HCT116 (cell line): ENCODE results near the gene PPP1CB. TPM values are rescaled to one million over a fixed set of nuclear protein-coding genes. Genes with fewer than 3 reads are reported as not detected.

Experiments used
- ATAC-seq: fragments of 200-7000 bp; cut with Tn5 transposase; 2 replicates; pipeline ENCODE4 v1.9.1; 2020; ENCODE audit warnings: mild to moderate bottlenecking, moderate library complexity
- BruUV-seq: library from RNA; stranded (reverse); fragments of 400-500 nt; replicated peaks from 2 replicates; lab custom pipeline; 2021; lab: Mats Ljungman, UMichigan
- CTCF ChIA-PET: fragments of 300-600 bp; sonication (Branson Sonifier 250); formaldehyde crosslinking; loops from one replicate; lab custom pipeline; 2021; ENCODE audit warnings: antibody characterized with exemption; lab: Charles Lee
- POLR2A ChIA-PET: fragments of 300-600, 350-600 bp; sonication (Branson Sonifier 250); formaldehyde crosslinking; loops from one replicate; lab custom pipeline; 2021; ENCODE audit warnings: antibody characterized with exemption; lab: Charles Lee
- RAD21 ChIA-PET, 2 experiments: fragments of 300-600 bp; sonication (Branson Sonifier 250); formaldehyde crosslinking; loops; one replicate each; lab custom pipeline; 2023; ENCODE audit warnings: low total read pairs in 2 of 2; ENCODE audit not compliant: uncharacterized antibody in 2 of 2, unreplicated experiment in 2 of 2, low non-redundant PET in 1 of 2; lab: Charles Lee
- DNase-seq: peaks from one replicate; pipeline ENCODE4 v3.0.0-alpha.2; 2010; ENCODE audit warnings: low read depth, low spot score
- H2AFZ ChIP-seq: fragments of 200-600 bp; shearing (Covaris generic), sonication (generic); 2 replicates; pipeline ENCODE4 v1.6.1; 2017; ENCODE audit warnings: low read depth, mixed run types, mixed read lengths, antibody characterized with exemption, low read length; ENCODE audit not compliant: poor library complexity, severe bottlenecking
- H3K27ac ChIP-seq: 2 replicates; pipeline ENCODE4 v1.5.1; 2012; ENCODE audit warnings: low read depth, low read length
- H3K27me3 ChIP-seq: fragments of 200-600 bp; sonication (generic); 2 replicates; pipeline ENCODE4 v1.6.1; 2016; ENCODE audit warnings: mixed run types, low read length, mixed read lengths; ENCODE audit not compliant: insufficient read depth
- H3K36me3 ChIP-seq, 2 experiments: fragments of 200-500 bp in 1 of 2; fragments of 200-600 bp in 1 of 2; sonication (Bioruptor generic) in 1 of 2; sonication (generic) in 1 of 2; 2 replicates each; pipeline versions ENCODE4 v1.5.1 to v1.6.1; 2014 to 2016; ENCODE audit warnings: low read length in 2 of 2, inconsistent platforms in 1 of 2, mixed read lengths in 1 of 2, mixed run types in 1 of 2; ENCODE audit not compliant: insufficient read depth in 2 of 2, control insufficient read depth in 1 of 2
- H3K4me1 ChIP-seq, 2 experiments: fragments of 200-600 bp in 1 of 2; sonication (generic) in 1 of 2; 2 replicates each; pipeline versions ENCODE4 v1.5.1 to v1.6.1; 2012 to 2017; ENCODE audit warnings: low read length in 2 of 2, inconsistent platforms in 1 of 2, mild to moderate bottlenecking in 1 of 2, mixed read lengths in 1 of 2, mixed run types in 1 of 2, moderate library complexity in 1 of 2; ENCODE audit not compliant: insufficient read depth in 2 of 2, control insufficient read depth in 1 of 2
- H3K4me2 ChIP-seq: fragments of 200-600 bp; sonication (generic); 2 replicates; pipeline ENCODE4 v1.6.1; 2017; ENCODE audit warnings: mixed run types, low read length, mixed read lengths
- H3K4me3 ChIP-seq, 2 experiments: fragments of 200-600 bp in 1 of 2; sonication (generic) in 1 of 2; replicated peaks in 1 of 2; 2 replicates each; pipeline ENCODE4 v1.5.1; 2011 to 2016; ENCODE audit warnings: low read length in 2 of 2, control low read depth in 1 of 2, low read depth in 1 of 2, mild to moderate bottlenecking in 1 of 2, mixed read lengths in 1 of 2, mixed run types in 1 of 2
- H3K79me2 ChIP-seq: fragments of 200-600 bp; sonication (generic); 2 replicates; pipeline ENCODE4 v1.6.1; 2017; ENCODE audit warnings: mild to moderate bottlenecking, mixed run types, low read length, moderate library complexity, mixed read lengths; ENCODE audit not compliant: insufficient read depth
- H3K9ac ChIP-seq: fragments of 200-600 bp; sonication (generic); 2 replicates; pipeline ENCODE4 v1.6.1; 2016; ENCODE audit warnings: low read length, mixed read lengths
- H3K9me2 ChIP-seq: fragments of 200-600 bp; sonication (generic), shearing (Covaris generic); 2 replicates; pipeline ENCODE4 v1.6.1; 2017; ENCODE audit warnings: mixed run types, mild to moderate bottlenecking, moderate library complexity; ENCODE audit not compliant: insufficient read depth
- H3K9me3 ChIP-seq, 2 experiments: fragments of 200-500 bp in 1 of 2; fragments of 200-600 bp in 1 of 2; sonication (Bioruptor generic) in 1 of 2; sonication (generic) in 1 of 2; 2 replicates each; pipeline ENCODE4 v1.6.1; 2014 to 2017; ENCODE audit warnings: low read length in 2 of 2, mixed read lengths in 2 of 2, inconsistent platforms in 1 of 2, low read depth in 1 of 2, mild to moderate bottlenecking in 1 of 2, mixed run types in 1 of 2, moderate library complexity in 1 of 2; ENCODE audit not compliant: control insufficient read depth in 1 of 2, insufficient read depth in 1 of 2
- H4K20me1 ChIP-seq: fragments of 200-600 bp; sonication (generic), shearing (Covaris generic); 2 replicates; pipeline ENCODE4 v1.6.1; 2017; ENCODE audit warnings: mixed run types, mild to moderate bottlenecking, moderate library complexity; ENCODE audit not compliant: insufficient read depth
- CBX3 ChIP-seq: IDR thresholded peaks from 2 replicates; pipeline ENCODE4 v1.6.1; 2012; ENCODE audit warnings: low read depth
- CEBPB ChIP-seq: IDR thresholded peaks from 2 replicates; pipeline ENCODE4 v1.6.1; 2012; ENCODE audit warnings: low read depth
- ELF1 ChIP-seq: IDR thresholded peaks from 2 replicates; pipeline ENCODE4 v1.6.1; 2012; ENCODE audit warnings: low read depth, borderline replicate concordance
- EZH2phosphoT487 ChIP-seq: fragments of 200-600 bp; IDR thresholded peaks from 2 replicates; pipeline ENCODE4 v1.6.1; 2018; ENCODE audit warnings: antibody characterized with exemption, borderline replicate concordance
- JUND ChIP-seq: IDR thresholded peaks from 2 replicates; pipeline ENCODE4 v1.6.1; 2012
- MAX ChIP-seq: IDR thresholded peaks from 2 replicates; pipeline ENCODE4 v1.6.1; 2012
- POLR2AphosphoS5 ChIP-seq: IDR thresholded peaks from 2 replicates; pipeline ENCODE4 v1.6.1; 2011; ENCODE audit warnings: mild to moderate bottlenecking, low read depth, low read length, moderate library complexity
- RAD21 ChIP-seq: IDR thresholded peaks from 2 replicates; pipeline ENCODE4 v1.6.1; 2012; ENCODE audit warnings: low read depth, mild to moderate bottlenecking
- REST ChIP-seq: IDR thresholded peaks from 2 replicates; pipeline ENCODE4 v1.6.1; 2012; ENCODE audit warnings: low read depth
- SIN3A ChIP-seq: IDR thresholded peaks from 2 replicates; pipeline ENCODE4 v1.6.1; 2012; ENCODE audit warnings: low read depth
- SP1 ChIP-seq: IDR thresholded peaks from 2 replicates; pipeline ENCODE4 v1.6.1; 2012; ENCODE audit warnings: low read depth
- TCF7L2 ChIP-seq: IDR thresholded peaks from 2 replicates; pipeline ENCODE4 v1.7.0; 2011; ENCODE audit warnings: borderline replicate concordance, inconsistent platforms; ENCODE audit not compliant: insufficient read depth, insufficient read length; ENCODE audit errors: extremely low read depth
- YY1 ChIP-seq: IDR thresholded peaks from 2 replicates; pipeline ENCODE4 v1.6.1; 2011; ENCODE audit warnings: low read length, low read depth, moderate library complexity, mild to moderate bottlenecking; ENCODE audit not compliant: insufficient replicate concordance; ENCODE audit errors: extremely low read depth
- ZBTB33 ChIP-seq: IDR thresholded peaks from 2 replicates; pipeline ENCODE4 v1.6.1; 2011; ENCODE audit warnings: mild to moderate bottlenecking, low read length, moderate library complexity; ENCODE audit not compliant: insufficient replicate concordance; ENCODE audit errors: extremely low read depth
- ZFX ChIP-seq: fragments of 450-650 bp; IDR thresholded peaks from 2 replicates; pipeline ENCODE4 v1.6.1; 2017
- ZNF274 ChIP-seq: fragments of 200-500 bp; sonication (Bioruptor generic); IDR thresholded peaks from 2 replicates; pipeline ENCODE4 v1.6.1; 2014; ENCODE audit warnings: mild to moderate bottlenecking, low read depth, low read length, inconsistent platforms
- intact Hi-C: fragments of 100-400 bp; cut with micrococcal nuclease; formaldehyde crosslinking; loops from 2 replicates; pipeline ENCODE4 v1.10.0; 2022
- total RNA-seq: library from RNA; stranded (reverse); gene quantifications from one replicate; pipeline ENCODE4 v1.2.1, GENCODE V29; 2021; ENCODE audit not compliant: unreplicated experiment

The PPP1CB gene
- total RNA-seq, 1 experiment from 2014 or later: 174 TPM

GRCh38 chr2:28768952-28769351 lies 17.3 kb downstream of the PPP1CB start:
- Histone ChIP-seq H3K9me2 (no peaks in the 10 kb centered on the region), H2AFZ (no peak overlapping the region), H3K27ac (no peak overlapping the region), H3K36me3 (no peaks in the 10 kb centered on the region), H3K4me1 (no peaks in the 10 kb centered on the region), H3K27me3 (no peaks in the 10 kb centered on the region), H3K79me2 (peaks cover 100% of the 10 kb centered on the region), H3K4me2 (no peak overlapping the region), H4K20me1 (peaks cover 14% of the 10 kb centered on the region; the same call in 1 of the 2 replicates), H3K9me3 (no peaks in the 10 kb centered on the region), H3K9ac (no peak overlapping the region), H3K4me3 (no peak overlapping the region)
- CTCF ChIA-PET: no interaction called here
- RAD21 ChIA-PET: no interaction called here
- DNase-seq (no peak), ATAC-seq (no peak)
- intact Hi-C loops: no loop called here
- POLR2A ChIA-PET: no interaction called here
- no TSS peak for BruUV-seq
- TF ChIP-seq ELF1: no peak

- Histone ChIP-seq H3K27ac (no peak overlapping the region), H3K9me3 (no peaks in the 10 kb centered on the region), H4K20me1 (peaks cover 4% of the 10 kb centered on the region; the same call in 1 of the 2 replicates), H3K4me2 (no peak overlapping the region), H3K36me3 (0 out of 4 replicates have a peak, but pooled peaks cover 0 to 2% of the 10 kb centered on the region in 2 experiments), H3K27me3 (no peaks in the 10 kb centered on the region), H3K4me1 (no peaks in the 10 kb centered on the region), H2AFZ (no peak overlapping the region), H3K4me3 (no peak overlapping the region), H3K9ac (no peak overlapping the region), H3K9me2 (no peaks in the 10 kb centered on the region), H3K79me2 (peaks cover 100% of the 10 kb centered on the region)
- intact Hi-C loops: no loop called here
- ChIA-PET RAD21 (no interaction called here), POLR2A (no interaction called here), CTCF (no interaction called here)
- ATAC-seq: no peak
- DNase-seq: no peak
- BruUV-seq: no TSS peak
- TF ChIP-seq EZH2phosphoT487 (no peak), RAD21 (no peak), ZFX (no peak), ZNF274 (no peak), POLR2AphosphoS5 (no peak), CEBPB (no peak), TCF7L2 (no peak), YY1 (no peak), MAX (no peak), ZBTB33 (no peak), SP1 (no peak), REST (no peak), CBX3 (no peak), SIN3A (no peak), JUND (no peak)
These were observed 20.7 kb downstream of the PPP1CB start for GRCh38 chr2:28772351-28772750.
